Measurements from ENCODE around the gene PBX1. TPM values are rescaled to one million over a fixed set of nuclear protein-coding genes. Genes with fewer than 3 reads are reported as not detected.

The PBX1 gene
- total RNA-seq, 2 donors from 2014 or later = 50.5 to 53.1 TPM

GRCh38 chr1:164842870-164843269 is 283.9 kb downstream of the PBX1 start:
- H3K36me3 ChIP-seq = peaks cover 13% of the 10 kb centered on the region
- DNase-seq (ENCODE audit: low spot score) (no peak), ATAC-seq (ENCODE audit: insufficient number of reproducible peaks, low FRiP score, low read depth) (no peak)
- no peaks in the 10 kb centered on the region for H3K9me3 ChIP-seq
- H3K27me3 ChIP-seq (replicated peaks; ENCODE audit: insufficient read depth) = no peaks in the 10 kb centered on the region
- TF ChIP-seq CTCF (IDR thresholded peaks at IDR 0.05) = no peak
- no peak overlapping the region for H3K27ac ChIP-seq
- H3K4me3 ChIP-seq = no peak overlapping the region
- H3K4me1 ChIP-seq (ENCODE audit: control insufficient read depth in 1 of 2, low read depth in 2 of 2) = peaks cover 3 to 12% of the 10 kb centered on the region in 2 donors

GRCh38 chr1:164843743-164844500 is 284.9 kb downstream of the PBX1 start:
- Histone ChIP-seq H3K27ac (no peak overlapping the region), H3K4me3 (no peak overlapping the region), H3K36me3 (peaks cover 17% of the 10 kb centered on the region), H3K27me3 (replicated peaks; ENCODE audit: insufficient read depth) (no peaks in the 10 kb centered on the region), H3K9me3 (no peaks in the 10 kb centered on the region), H3K4me1 (ENCODE audit: control insufficient read depth in 1 of 2, low read depth in 2 of 2) (peaks cover 3 to 12% of the 10 kb centered on the region in 2 donors)
- no peak for DNase-seq (ENCODE audit: low spot score)
- no peak for TF ChIP-seq CTCF (IDR thresholded peaks at IDR 0.05)
- no peak for ATAC-seq (ENCODE audit: insufficient number of reproducible peaks, low FRiP score, low read depth)

- ATAC-seq (ENCODE audit: insufficient number of reproducible peaks, low FRiP score, low read depth) (no peak), DNase-seq (ENCODE audit: low spot score) (no peak)
- peaks cover 17% of the 10 kb centered on the region for H3K36me3 ChIP-seq
- no peak for TF ChIP-seq CTCF (IDR thresholded peaks at IDR 0.05)
- H3K4me3 ChIP-seq = no peak overlapping the region
- peaks cover 3 to 12% of the 10 kb centered on the region in 2 donors for H3K4me1 ChIP-seq (ENCODE audit: control insufficient read depth in 1 of 2, low read depth in 2 of 2)
- no peaks in the 10 kb centered on the region for H3K27me3 ChIP-seq (replicated peaks; ENCODE audit: insufficient read depth)
- H3K9me3 ChIP-seq = no peaks in the 10 kb centered on the region
- no peak overlapping the region for H3K27ac ChIP-seq
Observed at GRCh38 chr1:164846731-164847691, 288.0 kb downstream of the PBX1 start.

GRCh38 chr1:164853146-164853545 is 294.2 kb downstream of the PBX1 start:
- Histone ChIP-seq H3K27me3 (replicated peaks; ENCODE audit: insufficient read depth) (no peaks in the 10 kb centered on the region), H3K4me3 (no peak overlapping the region), H3K4me1 (ENCODE audit: control insufficient read depth in 1 of 2, low read depth in 2 of 2) (no peaks in the 10 kb centered on the region), H3K9me3 (no peaks in the 10 kb centered on the region), H3K27ac (no peak overlapping the region), H3K36me3 (peaks cover under 1% of the 10 kb centered on the region)
- DNase-seq (ENCODE audit: low spot score) (no peak), ATAC-seq (ENCODE audit: insufficient number of reproducible peaks, low FRiP score, low read depth) (no peak)
- TF ChIP-seq CTCF (IDR thresholded peaks at IDR 0.05) = no peak

GRCh38 chr1:164855716-164856329 is 296.8 kb downstream of the PBX1 start:
- no peaks in the 10 kb centered on the region for H3K9me3 ChIP-seq
- no peaks in the 10 kb centered on the region for H3K27me3 ChIP-seq (replicated peaks; ENCODE audit: insufficient read depth)
- H3K4me1 ChIP-seq (ENCODE audit: control insufficient read depth in 1 of 2, low read depth in 2 of 2) = no peaks in the 10 kb centered on the region
- no peak for TF ChIP-seq CTCF (IDR thresholded peaks at IDR 0.05)
- no peak overlapping the region for H3K27ac ChIP-seq
- ATAC-seq (ENCODE audit: insufficient number of reproducible peaks, low FRiP score, low read depth) (no peak), DNase-seq (ENCODE audit: low spot score) (no peak)
- no peak overlapping the region for H3K4me3 ChIP-seq
- no peaks in the 10 kb centered on the region for H3K36me3 ChIP-seq
